MM.1S (cell line): ENCODE data around the gene PLCG2.

Experiments used
- EZH2 ChIP-seq: fragments of 300-600 bp; sonication (generic); optimal IDR thresholded peaks from 2 replicates; pipeline ENCODE3; 2017; ENCODE audit warnings: low read depth, mild to moderate bottlenecking, antibody characterized with exemption, low read length, mixed read lengths
- EZH2phosphoT487 ChIP-seq: fragments of 300-600 bp; sonication (generic); IDR thresholded peaks from 2 replicates; pipeline ENCODE4 v1.6.1; 2018; ENCODE audit warnings: antibody characterized with exemption, low read length
- TF ChIP-seq, protein P1 (sequence below): fragments of 300-600 bp; sonication (generic); IDR thresholded peaks from 2 replicates; pipeline ENCODE4 v1.5.1; 2016; ENCODE audit warnings: antibody characterized with exemption, low read length, mixed read lengths

DNA sequence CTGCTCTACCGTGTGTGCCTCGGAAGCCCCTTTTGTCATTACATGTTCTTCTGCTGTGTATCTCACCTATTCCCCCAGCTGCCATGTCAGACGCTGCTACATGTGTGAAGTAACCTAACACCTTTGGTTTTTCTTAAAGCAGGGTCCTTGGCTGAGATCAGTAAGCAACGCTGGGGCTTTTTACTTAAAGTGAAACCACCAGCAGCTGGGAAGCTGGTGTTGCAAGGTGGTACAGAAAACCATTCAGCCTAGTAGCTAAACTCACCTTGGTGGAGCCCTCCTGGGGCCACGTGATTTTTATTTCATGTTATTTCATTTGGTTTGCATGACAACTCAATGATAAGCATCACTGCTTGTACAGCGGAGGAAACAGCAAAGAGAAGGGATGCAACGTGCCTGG, 62.6 kb downstream of the PLCG2 start:
- TF ChIP-seq, protein P1, sequence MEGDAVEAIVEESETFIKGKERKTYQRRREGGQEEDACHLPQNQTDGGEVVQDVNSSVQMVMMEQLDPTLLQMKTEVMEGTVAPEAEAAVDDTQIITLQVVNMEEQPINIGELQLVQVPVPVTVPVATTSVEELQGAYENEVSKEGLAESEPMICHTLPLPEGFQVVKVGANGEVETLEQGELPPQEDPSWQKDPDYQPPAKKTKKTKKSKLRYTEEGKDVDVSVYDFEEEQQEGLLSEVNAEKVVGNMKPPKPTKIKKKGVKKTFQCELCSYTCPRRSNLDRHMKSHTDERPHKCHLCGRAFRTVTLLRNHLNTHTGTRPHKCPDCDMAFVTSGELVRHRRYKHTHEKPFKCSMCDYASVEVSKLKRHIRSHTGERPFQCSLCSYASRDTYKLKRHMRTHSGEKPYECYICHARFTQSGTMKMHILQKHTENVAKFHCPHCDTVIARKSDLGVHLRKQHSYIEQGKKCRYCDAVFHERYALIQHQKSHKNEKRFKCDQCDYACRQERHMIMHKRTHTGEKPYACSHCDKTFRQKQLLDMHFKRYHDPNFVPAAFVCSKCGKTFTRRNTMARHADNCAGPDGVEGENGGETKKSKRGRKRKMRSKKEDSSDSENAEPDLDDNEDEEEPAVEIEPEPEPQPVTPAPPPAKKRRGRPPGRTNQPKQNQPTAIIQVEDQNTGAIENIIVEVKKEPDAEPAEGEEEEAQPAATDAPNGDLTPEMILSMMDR, result no peak
- TF ChIP-seq EZH2 (no peak), EZH2phosphoT487 (no peak)
